ENCODE data around the gene DUSP15.

DNA sequence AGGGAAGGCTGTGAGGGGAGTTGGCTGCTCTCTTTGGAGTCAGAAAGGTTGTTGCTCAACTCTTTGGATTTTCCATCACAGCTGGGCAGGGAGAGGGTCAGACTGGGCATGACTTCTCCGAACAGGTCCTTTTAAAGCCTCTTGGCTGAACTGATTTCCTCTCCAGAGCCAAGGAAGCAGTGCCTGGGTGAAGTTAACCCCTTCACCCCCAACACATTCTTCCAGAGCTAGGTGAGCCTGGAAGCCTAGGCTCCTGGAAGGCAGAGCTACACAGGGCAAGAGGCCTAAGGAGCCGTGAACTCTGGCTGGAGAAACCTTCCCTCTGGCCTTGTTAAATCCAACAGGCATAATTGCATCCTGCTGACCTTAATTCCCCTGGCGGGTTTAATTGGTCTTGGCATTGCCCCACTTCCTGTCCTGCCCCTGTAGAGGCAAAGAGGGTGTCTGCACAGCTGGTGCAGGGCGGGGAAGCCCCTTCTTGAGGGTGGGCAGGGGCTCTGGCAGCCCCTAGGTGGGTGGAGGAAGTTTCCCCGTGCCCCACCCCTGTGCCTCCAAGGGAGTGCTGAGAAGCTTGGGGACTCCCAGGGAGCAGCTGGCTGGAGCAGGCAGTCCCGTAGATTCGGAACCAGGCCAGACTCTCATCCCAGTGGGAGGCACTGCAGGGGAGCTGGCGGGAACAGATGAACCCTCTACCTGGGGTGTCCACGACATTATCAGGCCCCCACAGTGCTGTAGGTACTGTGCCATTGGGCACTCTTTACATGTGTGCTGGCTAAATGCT, 54.7 kb downstream of the DUSP15 start:
- TF ChIP-seq, protein P1, sequence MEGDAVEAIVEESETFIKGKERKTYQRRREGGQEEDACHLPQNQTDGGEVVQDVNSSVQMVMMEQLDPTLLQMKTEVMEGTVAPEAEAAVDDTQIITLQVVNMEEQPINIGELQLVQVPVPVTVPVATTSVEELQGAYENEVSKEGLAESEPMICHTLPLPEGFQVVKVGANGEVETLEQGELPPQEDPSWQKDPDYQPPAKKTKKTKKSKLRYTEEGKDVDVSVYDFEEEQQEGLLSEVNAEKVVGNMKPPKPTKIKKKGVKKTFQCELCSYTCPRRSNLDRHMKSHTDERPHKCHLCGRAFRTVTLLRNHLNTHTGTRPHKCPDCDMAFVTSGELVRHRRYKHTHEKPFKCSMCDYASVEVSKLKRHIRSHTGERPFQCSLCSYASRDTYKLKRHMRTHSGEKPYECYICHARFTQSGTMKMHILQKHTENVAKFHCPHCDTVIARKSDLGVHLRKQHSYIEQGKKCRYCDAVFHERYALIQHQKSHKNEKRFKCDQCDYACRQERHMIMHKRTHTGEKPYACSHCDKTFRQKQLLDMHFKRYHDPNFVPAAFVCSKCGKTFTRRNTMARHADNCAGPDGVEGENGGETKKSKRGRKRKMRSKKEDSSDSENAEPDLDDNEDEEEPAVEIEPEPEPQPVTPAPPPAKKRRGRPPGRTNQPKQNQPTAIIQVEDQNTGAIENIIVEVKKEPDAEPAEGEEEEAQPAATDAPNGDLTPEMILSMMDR (IDR thresholded peaks at IDR 0.05), result no peak
- TF ChIP-seq POLR2A (IDR thresholded peaks at IDR 0.05), result no peak
